ENCODE results near the gene MRPL38. TPM values are rescaled to one million over a fixed set of nuclear protein-coding genes. Genes with fewer than 3 reads are reported as not detected.

Gene MRPL38
- total RNA-seq, 2 experiments from 2014 or later, result 117 to 126 TPM

DNA sequence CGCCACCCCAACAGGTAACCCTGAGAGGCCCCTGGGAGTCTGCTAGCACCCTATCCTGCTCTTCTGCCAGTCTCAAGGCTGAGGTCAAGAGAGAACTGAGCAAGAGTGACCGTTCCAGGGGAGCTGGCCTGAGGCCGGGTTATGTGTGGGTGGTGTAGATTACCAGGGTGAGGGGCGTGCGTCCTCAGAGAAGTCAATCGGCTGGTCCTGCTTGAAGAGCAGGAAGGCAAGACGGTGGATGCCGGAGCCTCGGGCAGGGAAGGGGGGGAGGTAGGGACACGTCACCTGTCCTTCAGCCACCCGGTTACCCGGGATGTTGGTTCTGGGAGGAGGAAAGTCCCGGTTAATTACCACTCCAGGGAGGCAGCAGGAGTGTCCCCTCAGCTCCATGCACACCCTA, 5.3 kb downstream of the MRPL38 start:
- H3K27ac Mint-ChIP-seq, result no peak overlapping the region
- intact Hi-C loops (cut with micrococcal nuclease), result no loop called here
- H3K9me3 Mint-ChIP-seq, result no peaks in the 10 kb centered on the region
- no peak overlapping the region for H3K4me3 Mint-ChIP-seq
- ATAC-seq, result no peak
- DNase-seq, result no peak
- ChIA-PET CTCF (interaction anchor here (1.1 kb wide), 1 partner anchor 41 kb away, joined by 3 read pairs; no protein-coding TSS in a partner anchor), POLR2A (interaction anchor here (0.7 to 9.5 kb wide), 5 partner anchors 9 to 84 kb away, joined by 3 to 100 read pairs (median 3); partner anchors contain the start of genes ACOX1 and TRIM47)
- peaks cover 32% of the 10 kb centered on the region for H3K36me3 Mint-ChIP-seq (ENCODE audit: low read depth)
- peaks cover 21% of the 10 kb centered on the region for H3K4me1 Mint-ChIP-seq (ENCODE audit: low read depth)
- TF ChIP-seq, protein P1, sequence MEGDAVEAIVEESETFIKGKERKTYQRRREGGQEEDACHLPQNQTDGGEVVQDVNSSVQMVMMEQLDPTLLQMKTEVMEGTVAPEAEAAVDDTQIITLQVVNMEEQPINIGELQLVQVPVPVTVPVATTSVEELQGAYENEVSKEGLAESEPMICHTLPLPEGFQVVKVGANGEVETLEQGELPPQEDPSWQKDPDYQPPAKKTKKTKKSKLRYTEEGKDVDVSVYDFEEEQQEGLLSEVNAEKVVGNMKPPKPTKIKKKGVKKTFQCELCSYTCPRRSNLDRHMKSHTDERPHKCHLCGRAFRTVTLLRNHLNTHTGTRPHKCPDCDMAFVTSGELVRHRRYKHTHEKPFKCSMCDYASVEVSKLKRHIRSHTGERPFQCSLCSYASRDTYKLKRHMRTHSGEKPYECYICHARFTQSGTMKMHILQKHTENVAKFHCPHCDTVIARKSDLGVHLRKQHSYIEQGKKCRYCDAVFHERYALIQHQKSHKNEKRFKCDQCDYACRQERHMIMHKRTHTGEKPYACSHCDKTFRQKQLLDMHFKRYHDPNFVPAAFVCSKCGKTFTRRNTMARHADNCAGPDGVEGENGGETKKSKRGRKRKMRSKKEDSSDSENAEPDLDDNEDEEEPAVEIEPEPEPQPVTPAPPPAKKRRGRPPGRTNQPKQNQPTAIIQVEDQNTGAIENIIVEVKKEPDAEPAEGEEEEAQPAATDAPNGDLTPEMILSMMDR (IDR thresholded peaks at IDR 0.05), result no peak
- no peaks in the 10 kb centered on the region for H3K27me3 Mint-ChIP-seq

DNA sequence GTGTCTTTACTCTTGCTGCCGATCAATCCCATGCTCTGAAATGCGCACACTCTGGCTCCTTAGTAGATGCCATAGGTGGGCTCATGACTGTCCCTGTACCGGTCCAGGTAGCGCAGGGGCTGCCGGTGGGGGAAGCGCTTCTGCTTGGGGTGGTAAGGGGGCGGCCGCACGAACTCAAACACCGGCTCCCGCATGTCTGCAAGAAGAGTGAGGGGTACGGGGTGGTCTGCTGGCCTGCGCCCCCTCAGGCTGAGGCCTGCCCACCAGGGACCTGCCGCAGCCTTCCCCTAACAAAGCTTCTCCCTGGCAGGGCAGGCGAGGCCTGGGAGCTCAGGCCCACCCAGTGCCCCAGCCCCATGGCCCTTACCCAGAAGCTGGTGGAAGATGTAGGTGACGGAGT, 5.9 kb downstream of the MRPL38 start:
- POLR2A ChIA-PET, result interaction anchor here (0.5 to 9.5 kb wide), 6 partner anchors 9 to 154 kb away, joined by 3 to 100 read pairs (median 4); partner anchors contain the start of genes ACOX1 and TRIM47
- intact Hi-C loops (cut with micrococcal nuclease), result no loop called here
- peaks cover 32% of the 10 kb centered on the region for H3K36me3 Mint-ChIP-seq (ENCODE audit: low read depth)

DNA sequence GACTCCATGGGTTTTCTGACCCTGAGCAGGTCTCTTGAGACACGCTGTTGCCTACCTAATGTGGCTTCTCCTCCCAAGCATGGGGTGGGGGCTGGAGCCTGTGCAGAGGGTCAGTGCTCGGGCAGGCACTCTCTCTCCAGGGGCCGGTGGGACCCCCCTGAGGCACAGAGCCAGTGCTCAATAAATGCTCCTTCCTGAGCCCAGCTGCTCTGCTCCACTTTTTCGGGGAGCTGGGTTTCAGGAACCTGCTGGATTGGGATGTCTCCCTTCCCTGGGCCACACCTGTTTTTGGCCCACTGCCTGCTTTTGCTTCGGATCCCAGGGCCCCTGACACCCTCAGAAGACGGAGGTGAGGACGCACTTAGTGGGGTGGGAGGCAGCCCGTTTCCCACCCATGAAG, 6.6 kb downstream of the MRPL38 start:
- no peaks in the 10 kb centered on the region for H3K9me3 Mint-ChIP-seq
- POLR2A ChIA-PET, result interaction anchor here (0.8 to 9.5 kb wide), 6 partner anchors 8 to 155 kb away, joined by 3 to 100 read pairs (median 3); partner anchors contain the start of gene TRIM47
- intact Hi-C loops (cut with micrococcal nuclease), result no loop called here
- no peak overlapping the region for H3K27ac Mint-ChIP-seq
- peaks cover 24% of the 10 kb centered on the region for H3K4me1 Mint-ChIP-seq (ENCODE audit: low read depth)
- H3K36me3 Mint-ChIP-seq (ENCODE audit: low read depth), result peaks cover 32% of the 10 kb centered on the region
- H3K27me3 Mint-ChIP-seq, result no peaks in the 10 kb centered on the region
- peak overlapping the region; percentile 87 for H3K4me3 Mint-ChIP-seq
- TF ChIP-seq, protein P1 (IDR thresholded peaks at IDR 0.05), result no peak
- ATAC-seq (no peak), DNase-seq (no peak)
- CTCF ChIA-PET, result interaction anchor here (1.0 to 9.8 kb wide), 3 partner anchors 21 to 108 kb away, joined by 3 to 78 read pairs (median 3); partner anchors contain the start of gene TRIM47

More for the DNA sequence above, 5.9 kb downstream of the MRPL38 start:
- ATAC-seq (no peak), DNase-seq (no peak)
- Mint-ChIP-seq H3K9me3 (no peaks in the 10 kb centered on the region), H3K4me3 (no peak overlapping the region), H3K27me3 (no peaks in the 10 kb centered on the region), H3K4me1 (ENCODE audit: low read depth) (peaks cover 26% of the 10 kb centered on the region), H3K27ac (no peak overlapping the region)
- TF ChIP-seq, protein P1 (IDR thresholded peaks at IDR 0.05), result no peak
- CTCF ChIA-PET, result interaction anchor here (1.0 to 9.8 kb wide), 2 partner anchors 22 to 56 kb away, joined by 3 to 78 read pairs; partner anchors contain the start of gene TRIM47

DNA sequence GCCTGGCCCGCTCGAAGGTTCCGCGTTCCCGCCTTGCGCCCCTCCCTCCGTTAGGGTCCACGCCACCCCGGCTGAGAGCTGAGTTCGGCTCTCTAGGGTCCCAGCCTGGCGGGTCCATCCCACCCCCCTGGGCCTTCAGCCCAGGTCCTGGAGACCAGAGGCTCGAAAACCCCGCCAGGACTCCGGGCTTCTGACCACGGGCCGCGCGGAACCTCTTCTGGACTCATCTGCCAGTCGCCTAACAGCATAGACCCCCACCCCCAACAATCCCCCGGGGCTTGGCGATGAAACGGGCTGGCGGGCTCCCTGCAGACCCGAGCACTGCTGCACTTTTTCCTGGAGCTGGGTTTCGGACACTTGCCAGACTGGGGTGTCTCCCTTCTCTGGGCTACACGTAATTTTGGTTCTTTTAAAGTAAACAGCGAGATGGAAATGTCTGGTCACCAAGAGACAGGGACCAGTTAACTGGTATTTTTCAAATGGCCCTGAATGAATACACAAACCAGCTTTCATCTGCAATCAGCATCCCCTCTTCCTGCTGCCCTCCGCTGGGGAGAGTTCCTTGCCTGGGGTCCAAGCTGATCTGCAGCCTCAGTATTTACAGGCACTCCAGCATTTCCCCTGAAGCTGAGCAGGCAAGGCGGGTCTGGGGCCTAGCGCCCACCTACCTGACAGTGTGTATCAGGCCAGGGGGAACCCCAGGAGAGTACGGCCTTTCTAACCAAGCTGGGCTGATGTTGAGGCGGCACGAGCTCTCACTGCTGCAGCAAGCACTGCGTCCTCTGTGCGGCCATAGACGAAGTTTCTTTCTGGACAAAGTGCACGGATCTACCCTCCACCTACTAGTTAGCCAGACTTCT, 7.3 kb downstream of the MRPL38 start:
- DNase-seq, result no peak
- TF ChIP-seq, protein P1 (IDR thresholded peaks at IDR 0.05), result no peak
- H3K36me3 Mint-ChIP-seq (ENCODE audit: low read depth), result peaks cover 32% of the 10 kb centered on the region

More for the DNA sequence above, 7.3 kb downstream of the MRPL38 start:
- H3K27ac Mint-ChIP-seq, result peak overlapping the region; percentile 77
- H3K9me3 Mint-ChIP-seq, result no peaks in the 10 kb centered on the region
- H3K4me3 Mint-ChIP-seq, result peak overlapping the region; percentile 87
- peaks cover 23% of the 10 kb centered on the region for H3K4me1 Mint-ChIP-seq (ENCODE audit: low read depth)
- POLR2A ChIA-PET, result interaction anchor here (0.8 to 9.5 kb wide), 11 partner anchors 7 to 183 kb away, joined by 3 to 100 read pairs (median 4); partner anchors contain the start of genes MRPL38 and TRIM47
- ATAC-seq, result no peak
- CTCF ChIA-PET, result interaction anchor here (1.0 to 9.8 kb wide), 8 partner anchors 10 to 132 kb away, joined by 3 to 78 read pairs (median 3); partner anchors contain the start of genes GALK1 and TRIM47
- H3K27me3 Mint-ChIP-seq, result no peaks in the 10 kb centered on the region
- intact Hi-C loops (cut with micrococcal nuclease), result no loop called here

Measured in activated CD8-positive, alpha-beta T cell treated with anti-CD3 and anti-CD28 coated beads for 36 hours (primary cell).